Glutamatergic neuron (in vitro differentiated cells): ENCODE measurements around the gene EEPD1. TPM values are rescaled to one million over a fixed set of nuclear protein-coding genes. Genes with fewer than 3 reads are reported as not detected.

Experiments
- DNase-seq: peaks from one replicate; pipeline ENCODE4 v3.0.0; 2022
- H3K27ac Mint-ChIP-seq: one replicate; pipeline ENCODE4 v1.8.0; 2020; ENCODE audit warnings: mild to moderate bottlenecking, mixed read lengths, inconsistent platforms; ENCODE audit not compliant: unreplicated experiment
- H3K27me3 Mint-ChIP-seq: one replicate; pipeline ENCODE4 v1.8.0; 2020; ENCODE audit warnings: mild to moderate bottlenecking, moderate library complexity, mixed read lengths, inconsistent platforms; ENCODE audit not compliant: unreplicated experiment
- H3K36me3 Mint-ChIP-seq: one replicate; pipeline ENCODE4 v1.8.0; 2020; ENCODE audit warnings: mild to moderate bottlenecking, mixed read lengths, inconsistent platforms; ENCODE audit not compliant: unreplicated experiment
- H3K4me1 Mint-ChIP-seq: one replicate; pipeline ENCODE4 v1.8.0; 2020; ENCODE audit warnings: mild to moderate bottlenecking, low read depth, mixed read lengths, inconsistent platforms; ENCODE audit not compliant: unreplicated experiment
- H3K4me3 Mint-ChIP-seq: one replicate; pipeline ENCODE4 v1.8.0; 2020; ENCODE audit warnings: mild to moderate bottlenecking, mixed read lengths, inconsistent platforms; ENCODE audit not compliant: unreplicated experiment
- H3K9me3 Mint-ChIP-seq: one replicate; pipeline ENCODE4 v1.8.0; 2020; ENCODE audit warnings: mild to moderate bottlenecking, moderate library complexity, mixed read lengths, inconsistent platforms; ENCODE audit not compliant: unreplicated experiment
- CTCF ChIP-seq: fragments of 200-600 bp; sonication (generic); IDR thresholded peaks from one replicate; pipeline ENCODE4 v1.5.0; 2021; ENCODE audit not compliant: partially characterized antibody, unreplicated experiment
- total RNA-seq: library from RNA; stranded (reverse); fragmentation: NEBNext Ultra II Directional; extraction: Animal tissue kit (Norgen Biotek cat#: 25700); gene quantifications from one replicate; pipeline ENCODE4 v1.2.1, GENCODE V29; 2021; ENCODE audit not compliant: unreplicated experiment

Gene EEPD1
- total RNA-seq, 1 donor from 2014 or later: 63.9 TPM

- H3K36me3 Mint-ChIP-seq: peaks cover 18% of the 10 kb centered on the region
- H3K27me3 Mint-ChIP-seq: peaks cover 18% of the 10 kb centered on the region
- peaks cover 44% of the 10 kb centered on the region for H3K4me1 Mint-ChIP-seq
- H3K4me3 Mint-ChIP-seq: no peak overlapping the region
- H3K9me3 Mint-ChIP-seq: peaks cover 14% of the 10 kb centered on the region
- H3K27ac Mint-ChIP-seq: peak overlapping the region; percentile 68
- DNase-seq: no peak
- TF ChIP-seq CTCF: no peak
Observed at GRCh38 chr7:36286226-36286625, 133.2 kb downstream of the EEPD1 start.

- Mint-ChIP-seq H3K27me3 (peaks cover 20% of the 10 kb centered on the region), H3K4me3 (no peak overlapping the region), H3K4me1 (peaks cover 45% of the 10 kb centered on the region), H3K9me3 (peaks cover 16% of the 10 kb centered on the region), H3K27ac (peak overlapping the region; percentile 68), H3K36me3 (peaks cover 16% of the 10 kb centered on the region)
- DNase-seq: no peak
- TF ChIP-seq CTCF: no peak
Observed at GRCh38 chr7:36286688-36287087, 133.6 kb downstream of the EEPD1 start.

GRCh38 chr7:36287371-36288241 lies 134.6 kb downstream of the EEPD1 start:
- Mint-ChIP-seq H3K27ac (peak overlapping the region; percentile 94), H3K36me3 (peaks cover 16% of the 10 kb centered on the region), H3K27me3 (peaks cover 20% of the 10 kb centered on the region), H3K4me3 (no peak overlapping the region), H3K9me3 (peaks cover 16% of the 10 kb centered on the region), H3K4me1 (peaks cover 42% of the 10 kb centered on the region)
- TF ChIP-seq CTCF: no peak
- peak; percentile 47 for DNase-seq

- Mint-ChIP-seq H3K36me3 (peaks cover 16% of the 10 kb centered on the region), H3K4me1 (peaks cover 35% of the 10 kb centered on the region), H3K27me3 (peaks cover 15% of the 10 kb centered on the region), H3K9me3 (peaks cover 16% of the 10 kb centered on the region), H3K27ac (no peak overlapping the region), H3K4me3 (no peak overlapping the region)
- no peak for DNase-seq
- no peak for TF ChIP-seq CTCF
Observed at GRCh38 chr7:36288501-36288900, 135.4 kb downstream of the EEPD1 start.
